OCI-LY1 (cell line): ENCODE data around the gene GMEB2.
"Not testable (repeated sequence)": the region's sequence is repeated elsewhere in the genome, so short reads cannot be mapped to it uniquely, and the experiment has no call there.

Experiments
- CTCF ChIP-seq: fragments of 200-600 bp; sonication (generic), shearing (Covaris generic); IDR thresholded peaks from 2 replicates; pipeline ENCODE4 v1.5.1; 2017; ENCODE audit warnings: mild to moderate bottlenecking, antibody characterized with exemption, low read length, moderate library complexity, mixed read lengths
- EZH2 ChIP-seq: fragments of 200-600 bp; sonication (generic), shearing (Covaris generic); IDR thresholded peaks from 2 replicates; pipeline ENCODE4 v1.8.0; 2017; ENCODE audit warnings: borderline replicate concordance, mixed run types, mild to moderate bottlenecking, antibody characterized with exemption, low read length, moderate library complexity, mixed read lengths

- not testable (repeated sequence) for TF ChIP-seq CTCF, EZH2
These were observed 67.2 kb downstream of the GMEB2 start for GRCh38 chr20:63559485-63560332.
